Ectodermal cell (in vitro differentiated cells): ENCODE results near the gene AHDC1.

ENCODE experiments used
- H3K27ac ChIP-seq: 2 replicates; pipeline ENCODE4 v1.7.0; 2013; ENCODE audit warnings: mild to moderate bottlenecking, low read depth, low read length; ENCODE audit not compliant: insufficient read depth, poor library complexity, severe bottlenecking
- H3K27me3 ChIP-seq: 2 replicates; pipeline ENCODE4 v1.7.0; 2013; ENCODE audit warnings: mild to moderate bottlenecking, low read length; ENCODE audit not compliant: insufficient read depth, control insufficient read depth, poor library complexity, severe bottlenecking
- H3K36me3 ChIP-seq: one replicate; pipeline ENCODE4 v1.7.0; 2013; ENCODE audit warnings: low read length; ENCODE audit not compliant: control insufficient read depth, insufficient read depth
- H3K4me1 ChIP-seq: one replicate; pipeline ENCODE4 v1.7.0; 2013; ENCODE audit warnings: low read length; ENCODE audit not compliant: control insufficient read depth, insufficient read depth
- H3K4me3 ChIP-seq: 2 replicates; pipeline ENCODE4 v1.7.0; 2013; ENCODE audit warnings: low read depth, low read length, control low read depth; ENCODE audit not compliant: insufficient read depth
- H3K9me3 ChIP-seq: 2 replicates; pipeline ENCODE4 v1.7.0; 2013; ENCODE audit warnings: mild to moderate bottlenecking, low read length, moderate library complexity; ENCODE audit not compliant: control insufficient read depth
- WGBS, 2 experiments: methylation state at CpG; one replicate each; pipeline ENCODE4 v1.1.7; 2013; ENCODE audit warnings: missing lambda C conversion rate in 2 of 2; 5-methylcytosine and 5-hydroxymethylcytosine counted together

AHDC1 gene

GRCh38 chr1:27518808-27519207 is 85.1 kb downstream of the AHDC1 start:
- Histone ChIP-seq H3K9me3 (no peaks in the 10 kb centered on the region), H3K27me3 (no peaks in the 10 kb centered on the region), H3K4me3 (no peak overlapping the region), H3K27ac (peak overlapping the region; percentile 89), H3K4me1 (peaks cover 69% of the 10 kb centered on the region), H3K36me3 (no peaks in the 10 kb centered on the region)
- WGBS, 2 experiments: 73 to 82% methylated on average over 7 of the region's 7 CpGs

- H3K9me3 ChIP-seq: no peaks in the 10 kb centered on the region
- 81 to 85% methylated on average over 21 of the region's 21 CpGs for WGBS, 2 experiments
- no peak overlapping the region for H3K4me3 ChIP-seq
- peak overlapping the region; percentile 38 for H3K27ac ChIP-seq
- H3K27me3 ChIP-seq: no peaks in the 10 kb centered on the region
- peaks cover 65% of the 10 kb centered on the region for H3K4me1 ChIP-seq
- no peaks in the 10 kb centered on the region for H3K36me3 ChIP-seq
Observed at GRCh38 chr1:27517907-27518718, 85.8 kb downstream of the AHDC1 start.

- Histone ChIP-seq H3K4me3 (no peak overlapping the region), H3K36me3 (no peaks in the 10 kb centered on the region), H3K9me3 (no peaks in the 10 kb centered on the region), H3K27ac (no peak overlapping the region), H3K4me1 (peaks cover 57% of the 10 kb centered on the region), H3K27me3 (no peaks in the 10 kb centered on the region)
- WGBS, 2 experiments: 95% methylated on average over 2 of the region's 2 CpGs
Observed at GRCh38 chr1:27517301-27517700, 86.6 kb downstream of the AHDC1 start.

- H3K27ac ChIP-seq: no peak overlapping the region
- 87 to 91% methylated on average over 2 to 3 of the region's 3 CpGs for WGBS, 2 experiments
- H3K4me3 ChIP-seq: no peak overlapping the region
- H3K27me3 ChIP-seq: no peaks in the 10 kb centered on the region
- H3K36me3 ChIP-seq: no peaks in the 10 kb centered on the region
- no peaks in the 10 kb centered on the region for H3K9me3 ChIP-seq
- peaks cover 41% of the 10 kb centered on the region for H3K4me1 ChIP-seq
Observed at GRCh38 chr1:27515626-27516025, 88.3 kb downstream of the AHDC1 start.

- Histone ChIP-seq H3K27me3 (no peaks in the 10 kb centered on the region), H3K9me3 (no peaks in the 10 kb centered on the region), H3K4me3 (no peak overlapping the region), H3K36me3 (no peaks in the 10 kb centered on the region), H3K4me1 (peaks cover 33% of the 10 kb centered on the region), H3K27ac (no peak overlapping the region)
- WGBS, 2 experiments: 80 to 82% methylated on average over 7 of the region's 7 CpGs
Observed at GRCh38 chr1:27513958-27514357, 90.0 kb downstream of the AHDC1 start.

- 74% methylated on average over 5 of the region's 5 CpGs for WGBS, 2 experiments
- no peaks in the 10 kb centered on the region for H3K9me3 ChIP-seq
- no peak overlapping the region for H3K4me3 ChIP-seq
- H3K4me1 ChIP-seq: peaks cover 29% of the 10 kb centered on the region
- H3K27me3 ChIP-seq: no peaks in the 10 kb centered on the region
- no peak overlapping the region for H3K27ac ChIP-seq
- H3K36me3 ChIP-seq: no peaks in the 10 kb centered on the region
Observed at GRCh38 chr1:27513528-27513927, 90.4 kb downstream of the AHDC1 start.

GRCh38 chr1:27509127-27510080 is 94.5 kb downstream of the AHDC1 start:
- whole genome bisulfite sequencing, 2 experiments: 86 to 89% methylated on average over 9 of the region's 9 CpGs
- Histone ChIP-seq H3K9me3 (no peaks in the 10 kb centered on the region), H3K4me3 (no peak overlapping the region), H3K27me3 (no peaks in the 10 kb centered on the region), H3K36me3 (no peaks in the 10 kb centered on the region), H3K4me1 (peaks cover 26% of the 10 kb centered on the region), H3K27ac (no peak overlapping the region)

GRCh38 chr1:27507960-27508665 is 95.8 kb downstream of the AHDC1 start:
- H3K27me3 ChIP-seq: no peaks in the 10 kb centered on the region
- peaks cover 26% of the 10 kb centered on the region for H3K4me1 ChIP-seq
- no peaks in the 10 kb centered on the region for H3K36me3 ChIP-seq
- no peak overlapping the region for H3K4me3 ChIP-seq
- H3K27ac ChIP-seq: no peak overlapping the region
- WGBS, 2 experiments: 88 to 89% methylated on average over 6 of the region's 6 CpGs
- no peaks in the 10 kb centered on the region for H3K9me3 ChIP-seq

- Histone ChIP-seq H3K4me3 (no peak overlapping the region), H3K4me1 (peaks cover 26% of the 10 kb centered on the region), H3K36me3 (no peaks in the 10 kb centered on the region), H3K9me3 (no peaks in the 10 kb centered on the region), H3K27me3 (no peaks in the 10 kb centered on the region), H3K27ac (no peak overlapping the region)
- WGBS, 2 experiments: 95 to 98% methylated on average over 6 of the region's 6 CpGs
Observed at GRCh38 chr1:27506703-27507102, 97.2 kb downstream of the AHDC1 start.

- WGBS, 2 experiments: 52 to 56% methylated on average over 5 of the region's 5 CpGs
- peak overlapping the region; percentile 93 for H3K27ac ChIP-seq
- no peaks in the 10 kb centered on the region for H3K36me3 ChIP-seq
- no peaks in the 10 kb centered on the region for H3K27me3 ChIP-seq
- peaks cover 26% of the 10 kb centered on the region for H3K4me1 ChIP-seq
- H3K9me3 ChIP-seq: no peaks in the 10 kb centered on the region
- H3K4me3 ChIP-seq: no peak overlapping the region
Observed at GRCh38 chr1:27505420-27505680, 98.6 kb downstream of the AHDC1 start.
